Myometrial cell (primary cell): ENCODE results near the gene MKNK2. TPM values are rescaled to one million over a fixed set of nuclear protein-coding genes. Genes with fewer than 3 reads are reported as not detected.

ENCODE experiments used
- total RNA-seq: library from RNA; depleted of rRNA; stranded (reverse); fragments of >200 nt; gene quantifications from 2 replicates; pipeline ENCODE4 v1.2.3, GENCODE V29; 2015

Gene MKNK2
- total RNA-seq = 156 and 174 TPM in 2 replicates

GRCh38 chr19:2050991-2051772 lies at the start of gene MKNK2:
Gene MKNK2 (minus strand): TSS chr19:2051244. CDS start chr19:2050851, 393 bp downstream.

GRCh38 chr19:2096480-2097202 lies 45.6 kb upstream of the MKNK2 start, which contains the start of gene IZUMO4:
Gene IZUMO4 (plus strand): TSS chr19:2096915. CDS start chr19:2096946, 31 bp downstream.

GRCh38 chr19:2096034-2096479 lies 45.0 kb upstream of the MKNK2 start, which contains the start of gene MOB3A:
Gene MOB3A (minus strand): TSS chr19:2096326. CDS start chr19:2078560, 17,766 bp downstream.

GRCh38 chr19:2015608-2015950 lies 35.5 kb downstream of the MKNK2 start, which contains the start of gene BTBD2:
Gene BTBD2 (minus strand): TSS chr19:2015714. CDS start chr19:2015703, 11 bp downstream.

Other genes with a start within 250 kb of the MKNK2 start
- 5.0 and 8.4 TPM in 2 replicates for gene ATP8B3, start 239.0 kb downstream of the MKNK2 start, total RNA-seq
- 6.9 and 8.0 TPM in 2 replicates for gene REXO1, start 202.8 kb downstream of the MKNK2 start, total RNA-seq
- 7.8 and 11.0 TPM in 2 replicates for gene KLF16, start 187.7 kb downstream of the MKNK2 start, total RNA-seq
- gene ABHD17A, start 165.7 kb downstream of the MKNK2 start, total RNA-seq = 138 and 142 TPM in 2 replicates
- gene ADAT3, start 145.8 kb downstream of the MKNK2 start, total RNA-seq = 1.1 and 6.3 TPM in 2 replicates
- gene SCAMP4, start 145.8 kb downstream of the MKNK2 start, total RNA-seq = 120 and 145 TPM in 2 replicates
- 62.7 and 78.4 TPM in 2 replicates for gene CSNK1G2, start 110.1 kb downstream of the MKNK2 start, total RNA-seq
- gene BTBD2, start 35.5 kb downstream of the MKNK2 start, total RNA-seq = 78.5 and 104 TPM in 2 replicates
- gene MOB3A, start 45.1 kb upstream of the MKNK2 start, total RNA-seq = 52.5 and 62.0 TPM in 2 replicates
- gene IZUMO4, start 45.7 kb upstream of the MKNK2 start, total RNA-seq = 0.86 TPM in 1 of 2 replicates, not detected in the other
- gene AP3D1, start 100.3 kb upstream of the MKNK2 start, total RNA-seq = 117 and 120 TPM in 2 replicates
- 5.8 and 13.6 TPM in 2 replicates for gene DOT1L, start 112.7 kb upstream of the MKNK2 start, total RNA-seq
- gene PLEKHJ1, start 185.1 kb upstream of the MKNK2 start, total RNA-seq = 99.4 and 100 TPM in 2 replicates
- gene SF3A2, start 185.6 kb upstream of the MKNK2 start, total RNA-seq = 20.9 and 28.0 TPM in 2 replicates
- gene AMH, start 198.1 kb upstream of the MKNK2 start, total RNA-seq = 0.18 TPM in 1 of 2 replicates, not detected in the other
- not detected in 2 replicates for gene JSRP1, start 205.2 kb upstream of the MKNK2 start, total RNA-seq
- gene PEAK3, start 230.9 kb upstream of the MKNK2 start, total RNA-seq = not detected in 2 replicates